Naive thymus-derived CD8-positive, alpha-beta T cell (primary cell): Measurements from ENCODE around the gene CFAP58. TPM values are rescaled to one million over a fixed set of nuclear protein-coding genes. Genes with fewer than 3 reads are reported as not detected.

Experiments used
- ATAC-seq, 2 donors: fragments of 150-1000 bp; cut with Tn5 transposase in 1 of 2; sonication (Bioruptor Pico), chemical (Tn5 transposase) in 1 of 2; 1 replicate in 1 of 2; 2 replicates in 1 of 2; pipeline ENCODE4 v1.10.0; 2021; ENCODE audit warnings: mild to moderate bottlenecking in 2 of 2, moderate library complexity in 2 of 2
- POLR2A ChIA-PET: fragments of 350-600 bp; sonication (Branson Sonifier 250); formaldehyde crosslinking; loops from one replicate; lab custom pipeline; 2021; ENCODE audit warnings: antibody characterized with exemption; lab: Charles Lee
- DNase-seq, 10 donors: peaks; one replicate each; pipeline versions ENCODE4 v3.0.0 to v3.0.0-alpha.2; 2020 to 2022
- H3K27ac Mint-ChIP-seq, 10 donors: one replicate each; pipeline ENCODE4 v1.8.0; 2020 to 2022; ENCODE audit warnings: mild to moderate bottlenecking in 10 of 10, mixed read lengths in 10 of 10, moderate library complexity in 4 of 10, inconsistent platforms in 1 of 10
- H3K27me3 Mint-ChIP-seq, 5 donors: one replicate each; pipeline ENCODE4 v1.8.0; 2021 to 2022; ENCODE audit warnings: mixed read lengths in 5 of 5
- H3K36me3 Mint-ChIP-seq, 3 donors: one replicate each; pipeline ENCODE4 v1.8.0; 2020 to 2022; ENCODE audit warnings: mixed read lengths in 3 of 3, mild to moderate bottlenecking in 2 of 3, inconsistent platforms in 1 of 3
- H3K4me1 Mint-ChIP-seq, 4 donors: one replicate each; pipeline ENCODE4 v1.8.0; 2021 to 2022; ENCODE audit warnings: mixed read lengths in 4 of 4
- H3K4me3 Mint-ChIP-seq, 10 donors: one replicate each; pipeline ENCODE4 v1.8.0; 2020 to 2022; ENCODE audit warnings: mild to moderate bottlenecking in 10 of 10, mixed read lengths in 10 of 10, moderate library complexity in 6 of 10, inconsistent platforms in 1 of 10
- H3K9me3 Mint-ChIP-seq, 9 donors: one replicate each; pipeline ENCODE4 v1.8.0; 2020 to 2022; ENCODE audit warnings: mixed read lengths in 9 of 9, mild to moderate bottlenecking in 3 of 9, inconsistent platforms in 1 of 9, moderate library complexity in 1 of 9
- polyA plus RNA-seq, 3 donors: library from polyadenylated mRNA; unstranded; fragments of 300-500 nt; fragmentation: Illumina TruSeq; gene quantifications; one replicate each; pipeline ENCODE4 v1.2.3, GENCODE V29; 2021
- total RNA-seq, 8 experiments: library from RNA in 2 of 8; stranded (reverse) in 2 of 8; gene quantifications; one replicate each; pipeline ENCODE4 v1.2.3 and lab custom pipeline; 2021 to 2026

The CFAP58 gene
- total and polyA plus RNA-seq, 5 experiments from 2014 or later = not detected

DNA sequence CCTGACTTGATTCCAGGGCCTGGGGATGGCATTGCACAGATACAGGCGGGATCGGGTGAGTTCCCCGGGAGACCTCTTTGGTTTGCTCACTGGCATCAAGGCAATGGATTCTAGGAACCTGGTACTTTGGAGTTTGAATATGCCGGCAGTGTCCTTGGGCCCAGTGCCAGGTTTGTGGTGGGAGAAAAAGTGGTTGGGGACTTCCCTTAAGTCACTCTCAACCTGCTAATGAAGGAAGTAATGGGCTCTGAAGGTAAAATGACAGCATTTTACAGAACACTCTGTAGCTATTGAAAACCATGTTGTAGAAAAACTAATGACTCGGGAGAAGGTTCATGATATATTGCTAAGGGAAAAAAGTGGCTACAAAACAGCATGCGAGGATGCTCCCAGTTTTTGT, 129.9 kb downstream of the CFAP58 start:
- no peak for DNase-seq
- no peak for ATAC-seq

DNA sequence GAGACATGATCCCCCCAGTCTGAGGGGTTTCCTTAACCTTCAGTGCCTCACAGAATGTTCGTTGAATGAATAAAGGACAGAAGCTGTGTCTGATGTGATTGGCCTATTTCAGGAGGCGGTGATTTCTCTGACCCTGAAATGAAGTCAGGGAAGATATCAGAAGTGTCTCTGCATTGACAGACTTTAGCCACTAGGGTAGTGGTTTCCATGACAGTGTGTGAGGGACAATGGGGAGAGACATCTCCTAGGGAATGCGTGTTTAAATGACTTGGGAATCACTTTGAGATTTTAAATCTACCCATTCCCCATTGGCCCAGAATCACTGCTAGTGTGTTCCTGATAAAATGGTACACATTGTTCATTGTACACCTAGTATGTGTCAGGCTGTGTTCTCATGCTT, 132.0 kb downstream of the CFAP58 start:
- no peaks in the 10 kb centered on the region for H3K36me3 Mint-ChIP-seq

More for the DNA sequence above, 129.9 kb downstream of the CFAP58 start:
- Mint-ChIP-seq H3K27ac (no peak overlapping the region), H3K4me1 (peaks cover 0 to 1% (median 0%) of the 10 kb centered on the region in 4 donors), H3K36me3 (no peaks in the 10 kb centered on the region), H3K27me3 (peaks cover 3 to 22% (median 16%) of the 10 kb centered on the region in 5 donors), H3K9me3 (no peaks in the 10 kb centered on the region), H3K4me3 (no peak overlapping the region)
- POLR2A ChIA-PET = no interaction called here

GRCh38 chr10:104486803-104487202, 133.2 kb downstream of the CFAP58 start:
- DNase-seq = no peak
- no peaks in the 10 kb centered on the region for H3K36me3 Mint-ChIP-seq
- H3K27me3 Mint-ChIP-seq = peaks cover 3 to 19% (median 15%) of the 10 kb centered on the region in 5 donors
- POLR2A ChIA-PET = no interaction called here
- H3K9me3 Mint-ChIP-seq = no peaks in the 10 kb centered on the region
- H3K4me1 Mint-ChIP-seq = peaks cover 0 to 1% (median 0%) of the 10 kb centered on the region in 4 donors
- ATAC-seq = no peak
- no peak overlapping the region for H3K27ac Mint-ChIP-seq
- H3K4me3 Mint-ChIP-seq = no peak overlapping the region

More for the DNA sequence above, 132.0 kb downstream of the CFAP58 start:
- POLR2A ChIA-PET = no interaction called here
- DNase-seq = no peak
- Mint-ChIP-seq H3K27me3 (peaks cover 3 to 22% (median 16%) of the 10 kb centered on the region in 5 donors), H3K9me3 (no peaks in the 10 kb centered on the region), H3K27ac (no peak overlapping the region), H3K4me3 (no peak overlapping the region), H3K4me1 (peaks cover 0 to 1% (median 0%) of the 10 kb centered on the region in 4 donors)
- no peak for ATAC-seq

- Mint-ChIP-seq H3K36me3 (no peaks in the 10 kb centered on the region), H3K27ac (no peak overlapping the region), H3K4me1 (peaks cover 0 to 1% (median 0%) of the 10 kb centered on the region in 4 donors), H3K27me3 (peaks cover 3 to 19% (median 15%) of the 10 kb centered on the region in 5 donors), H3K4me3 (no peak overlapping the region), H3K9me3 (no peaks in the 10 kb centered on the region)
- POLR2A ChIA-PET = no interaction called here
- ATAC-seq (no peak), DNase-seq (no peak)
Measured at GRCh38 chr10:104487794-104488438, 134.3 kb downstream of the CFAP58 start.

GRCh38 chr10:104488439-104488832, 134.8 kb downstream of the CFAP58 start:
- no peaks in the 10 kb centered on the region for H3K36me3 Mint-ChIP-seq
- H3K27ac Mint-ChIP-seq = no peak overlapping the region
- POLR2A ChIA-PET = no interaction called here
- H3K4me1 Mint-ChIP-seq = peaks cover 0 to 1% (median 0%) of the 10 kb centered on the region in 4 donors
- H3K4me3 Mint-ChIP-seq = no peak overlapping the region
- ATAC-seq = no peak
- no peaks in the 10 kb centered on the region for H3K9me3 Mint-ChIP-seq
- H3K27me3 Mint-ChIP-seq = peaks cover 5 to 19% (median 15%) of the 10 kb centered on the region in 5 donors
- no peak for DNase-seq

DNA sequence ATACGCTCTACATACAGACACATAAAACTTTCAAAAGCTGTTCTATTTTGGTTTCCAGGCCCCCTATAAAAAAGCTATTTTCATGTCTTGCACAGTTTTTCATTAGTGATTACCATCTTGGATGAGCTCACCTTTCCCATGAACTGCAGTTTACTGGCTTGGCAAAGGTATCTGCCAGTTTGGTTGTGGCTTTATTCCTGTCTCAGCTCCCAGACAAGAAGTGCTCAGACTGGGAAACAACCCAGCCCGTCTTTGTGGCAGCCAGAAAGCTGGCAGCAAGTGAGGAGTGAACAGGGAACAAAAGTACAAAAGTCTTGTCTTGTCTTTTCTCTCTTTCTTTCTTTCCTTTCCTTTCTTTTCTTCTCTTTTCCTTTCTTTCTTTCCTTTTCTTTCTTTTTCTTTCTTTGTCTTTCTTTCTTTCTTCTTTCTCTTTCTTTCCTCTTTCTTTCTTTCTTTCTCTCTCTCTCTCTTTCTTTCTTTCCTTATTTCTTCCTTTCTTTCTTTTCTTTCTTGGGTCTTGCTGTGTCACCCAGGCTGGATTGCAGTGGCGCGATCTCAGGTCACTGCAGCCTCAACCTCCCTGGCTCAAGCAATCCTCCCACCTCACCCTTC, 138.8 kb downstream of the CFAP58 start:
- Mint-ChIP-seq H3K27ac (no peak overlapping the region), H3K4me3 (no peak overlapping the region), H3K27me3 (peaks cover 0 to 11% (median 6%) of the 10 kb centered on the region in 5 donors), H3K4me1 (no peaks in the 10 kb centered on the region), H3K9me3 (no peaks in the 10 kb centered on the region), H3K36me3 (peaks cover 0 to 13% (median 0%) of the 10 kb centered on the region in 3 donors)
- POLR2A ChIA-PET = no interaction called here
- DNase-seq (no peak), ATAC-seq (no peak)

DNA sequence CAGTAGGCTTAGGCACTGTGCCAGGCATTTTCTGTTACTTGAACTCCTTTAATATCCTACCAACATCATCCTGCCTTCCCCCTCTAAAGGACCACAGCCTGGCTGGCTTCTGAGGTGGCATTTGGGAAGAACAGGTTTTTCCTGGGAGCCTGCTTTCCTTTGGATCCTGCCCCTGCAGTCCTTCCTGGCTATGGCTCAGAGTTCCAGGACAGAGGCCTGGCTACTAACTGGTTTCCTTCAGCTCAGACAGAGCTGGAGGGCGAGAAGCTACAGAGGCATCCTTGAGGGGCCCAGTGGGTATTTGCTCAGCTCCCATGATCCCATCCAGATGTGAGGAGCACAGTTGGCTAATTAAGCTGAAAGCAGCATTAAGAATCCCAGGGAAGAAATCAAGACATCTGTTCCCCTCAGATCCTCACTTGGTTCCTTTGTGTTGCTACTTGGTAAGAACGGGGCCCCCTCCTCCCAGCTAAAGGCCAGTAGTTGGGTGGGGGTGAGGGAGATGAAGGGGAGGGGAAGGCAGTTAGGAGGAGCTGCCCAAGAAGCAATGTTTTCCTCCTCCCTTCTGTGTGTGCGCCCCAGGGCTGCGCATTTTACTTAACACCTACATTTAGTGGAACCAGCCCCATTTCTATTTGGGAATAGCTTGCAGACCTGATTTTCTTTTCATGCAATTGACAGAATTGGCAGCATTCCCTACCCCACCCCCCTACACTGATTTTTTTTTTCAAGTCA, 144.9 kb downstream of the CFAP58 start:
- H3K4me3 Mint-ChIP-seq = no peak overlapping the region
- ATAC-seq = no peak
- peaks cover 0 to 13% (median 0%) of the 10 kb centered on the region in 3 donors for H3K36me3 Mint-ChIP-seq
- H3K4me1 Mint-ChIP-seq = no peaks in the 10 kb centered on the region
- DNase-seq = no peak
- POLR2A ChIA-PET = no interaction called here
- H3K9me3 Mint-ChIP-seq = no peaks in the 10 kb centered on the region
- no peak overlapping the region for H3K27ac Mint-ChIP-seq
- peaks cover 0 to 20% (median 8%) of the 10 kb centered on the region in 5 donors for H3K27me3 Mint-ChIP-seq

GRCh38 chr10:104501449-104501848, 147.8 kb downstream of the CFAP58 start:
- no peak for DNase-seq
- POLR2A ChIA-PET = no interaction called here
- Mint-ChIP-seq H3K27me3 (peaks cover 0 to 17% (median 10%) of the 10 kb centered on the region in 5 donors), H3K9me3 (no peaks in the 10 kb centered on the region), H3K4me1 (no peaks in the 10 kb centered on the region), H3K27ac (no peak overlapping the region), H3K36me3 (no peaks in the 10 kb centered on the region), H3K4me3 (no peak overlapping the region)
- no peak for ATAC-seq

GRCh38 chr10:104501864-104502579, 148.4 kb downstream of the CFAP58 start:
- POLR2A ChIA-PET = no interaction called here
- H3K4me3 Mint-ChIP-seq = no peak overlapping the region

GRCh38 chr10:104502907-104503306, 149.3 kb downstream of the CFAP58 start:
- DNase-seq = no peak
- Mint-ChIP-seq H3K4me1 (no peaks in the 10 kb centered on the region), H3K36me3 (no peaks in the 10 kb centered on the region), H3K27ac (no peak overlapping the region), H3K27me3 (peaks cover 2 to 24% (median 11%) of the 10 kb centered on the region in 5 donors), H3K4me3 (peak overlapping the region in 1 of 10 donors; percentile 24), H3K9me3 (no peaks in the 10 kb centered on the region)
- POLR2A ChIA-PET = no interaction called here
- no peak for ATAC-seq

More at GRCh38 chr10:104501864-104502579, 148.4 kb downstream of the CFAP58 start:
- no peak for DNase-seq
- H3K9me3 Mint-ChIP-seq = no peaks in the 10 kb centered on the region
- H3K27ac Mint-ChIP-seq = no peak overlapping the region
- no peaks in the 10 kb centered on the region for H3K4me1 Mint-ChIP-seq
- H3K27me3 Mint-ChIP-seq = peaks cover 2 to 21% (median 7%) of the 10 kb centered on the region in 5 donors
- no peaks in the 10 kb centered on the region for H3K36me3 Mint-ChIP-seq
- ATAC-seq = no peak
